T follicular helper cell (primary cell): ENCODE results near the gene STX18.
"Not testable (repeated sequence)": the region's sequence is repeated elsewhere in the genome, so short reads cannot be mapped to it uniquely, and the experiment has no call there.

Experiments
- DNase-seq: peaks from one replicate; pipeline ENCODE4 v3.0.0-alpha.2; 2020; ENCODE audit warnings: low read depth

The STX18 gene

GRCh38 chr4:4555916-4556315 is 14.1 kb upstream of the STX18 start:
- DNase-seq, result no peak

- DNase-seq, result no peak
These were observed 12.4 kb upstream of the STX18 start for GRCh38 chr4:4554234-4554633.

GRCh38 chr4:4552042-4552441 is 10.2 kb upstream of the STX18 start:
- DNase-seq, result not testable (repeated sequence)

DNA sequence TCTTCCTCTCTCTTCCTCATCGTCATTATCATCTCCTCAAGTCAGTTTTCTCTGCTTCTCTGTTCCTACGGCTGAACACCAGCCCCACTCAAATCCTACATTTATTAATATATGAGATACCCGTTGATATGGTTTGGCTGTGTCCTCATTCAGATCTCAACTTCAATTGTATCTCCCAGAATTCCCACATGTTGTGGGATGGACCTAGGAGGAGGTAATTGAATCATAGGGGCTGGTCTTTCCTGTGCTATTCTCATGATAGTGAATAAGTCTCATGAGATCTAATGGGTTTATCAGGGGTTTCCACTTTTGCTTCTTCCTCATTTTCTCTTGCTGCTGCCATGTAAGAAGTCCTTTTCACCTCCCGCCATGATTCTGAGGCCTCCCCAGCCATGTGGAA is 8.3 kb upstream of the STX18 start:
- not testable (repeated sequence) for DNase-seq

DNA sequence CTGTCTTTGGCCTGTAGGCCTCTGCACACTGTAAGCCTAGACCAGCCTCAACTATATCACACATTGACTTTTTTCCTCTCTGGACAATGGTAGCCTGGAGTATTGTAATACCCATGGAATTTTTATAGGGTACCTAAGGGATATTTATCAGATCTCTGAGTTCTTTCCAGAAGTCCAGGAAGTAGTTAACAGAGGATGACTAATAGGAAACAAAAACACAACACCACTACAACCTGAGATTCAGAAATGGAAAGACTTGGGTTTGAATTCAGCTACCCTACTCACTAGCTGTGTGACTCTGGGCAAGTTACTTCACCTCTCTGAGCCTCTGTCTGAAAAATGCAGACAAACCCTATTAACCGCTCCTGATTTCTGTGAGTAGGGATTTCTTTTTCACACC is 7.7 kb upstream of the STX18 start:
- DNase-seq, result no peak

DNA sequence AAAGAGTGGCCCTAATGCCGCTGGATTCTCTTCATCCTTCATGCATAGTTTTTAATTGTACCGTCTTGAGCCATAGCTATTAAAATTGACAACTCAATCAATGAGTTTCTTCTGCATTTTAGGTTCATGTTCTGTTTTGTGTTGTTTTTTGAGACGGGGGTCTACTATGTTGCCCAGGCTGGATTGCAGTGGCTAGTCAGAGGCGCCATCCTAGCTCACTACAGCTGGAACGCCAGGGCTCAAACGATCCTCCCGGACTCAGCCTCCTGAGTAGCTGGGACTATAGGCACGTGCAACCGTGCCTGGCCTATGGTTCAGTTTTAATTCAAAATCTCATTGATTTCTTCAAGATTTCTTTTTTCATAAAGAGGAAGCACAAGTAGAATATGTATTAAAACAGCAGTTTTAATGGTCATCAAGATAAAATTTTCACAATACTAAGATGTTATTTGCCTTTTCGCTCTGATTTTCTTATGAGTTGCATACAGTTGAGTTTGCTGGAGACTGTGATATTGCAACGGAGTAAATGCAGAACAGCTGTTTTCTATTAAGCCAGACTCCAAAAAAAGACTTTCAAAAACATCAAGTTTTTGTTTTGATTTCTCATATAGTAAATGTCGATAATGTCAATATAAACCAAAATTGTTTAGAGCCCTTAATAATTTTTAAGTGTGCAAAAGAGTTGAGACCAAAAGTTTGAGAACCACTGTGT is 1.1 kb upstream of the STX18 start:
- DNase-seq, result no peak

- DNase-seq, result no peak
These were observed 712 bp downstream of the STX18 start for GRCh38 chr4:4541040-4541631.

DNA sequence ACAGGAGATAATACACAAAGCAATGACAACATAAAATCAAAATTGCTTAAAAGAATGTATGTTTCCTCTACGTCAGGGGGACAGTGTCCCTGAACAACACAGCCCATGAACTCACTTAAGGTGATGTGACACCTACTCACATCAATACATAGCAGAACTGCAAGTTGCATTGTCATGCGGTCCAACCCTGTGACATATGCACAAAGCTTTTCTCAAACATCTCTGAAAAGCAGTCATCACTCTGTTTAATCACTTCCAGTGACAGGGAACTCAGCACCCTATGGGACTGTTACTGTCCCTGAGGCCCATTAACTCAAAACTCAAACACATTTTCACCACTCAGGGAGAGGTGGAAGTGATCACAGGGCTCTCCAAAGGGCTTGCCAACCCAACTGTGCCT is 2.4 kb downstream of the STX18 start:
- DNase-seq, result no peak

- DNase-seq, result no peak
These were observed 6.3 kb downstream of the STX18 start for GRCh38 chr4:4535590-4535989.

DNA sequence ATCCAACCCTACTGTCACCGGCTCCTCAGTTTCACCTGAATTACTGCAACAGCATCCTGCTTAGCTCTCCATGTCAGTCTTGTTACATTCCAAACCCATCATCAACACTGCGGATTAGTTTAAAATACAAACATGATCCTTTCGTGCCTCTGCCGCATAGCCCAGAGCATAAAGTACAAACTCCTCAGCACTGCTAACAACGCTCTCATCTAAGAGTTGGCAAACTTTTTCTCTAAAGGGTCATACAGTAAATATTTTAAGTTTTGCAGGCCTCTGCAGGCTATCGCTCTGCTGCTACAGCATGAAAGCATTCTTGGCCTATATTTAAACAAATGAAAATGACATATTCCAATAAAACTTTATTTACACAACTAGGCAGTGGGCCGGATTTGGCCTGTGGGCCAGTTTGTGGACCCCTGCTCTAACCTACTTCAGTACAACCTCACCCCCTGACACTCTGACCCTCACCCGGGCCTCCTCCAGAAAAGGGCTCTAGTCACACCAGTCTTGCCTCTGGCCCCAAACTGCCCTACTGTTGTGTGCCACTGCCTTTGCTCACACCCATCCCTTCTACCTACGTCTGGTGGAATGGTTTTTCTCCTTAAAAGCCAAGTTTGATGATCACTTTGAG is 7.2 kb downstream of the STX18 start:
- no peak for DNase-seq

DNA sequence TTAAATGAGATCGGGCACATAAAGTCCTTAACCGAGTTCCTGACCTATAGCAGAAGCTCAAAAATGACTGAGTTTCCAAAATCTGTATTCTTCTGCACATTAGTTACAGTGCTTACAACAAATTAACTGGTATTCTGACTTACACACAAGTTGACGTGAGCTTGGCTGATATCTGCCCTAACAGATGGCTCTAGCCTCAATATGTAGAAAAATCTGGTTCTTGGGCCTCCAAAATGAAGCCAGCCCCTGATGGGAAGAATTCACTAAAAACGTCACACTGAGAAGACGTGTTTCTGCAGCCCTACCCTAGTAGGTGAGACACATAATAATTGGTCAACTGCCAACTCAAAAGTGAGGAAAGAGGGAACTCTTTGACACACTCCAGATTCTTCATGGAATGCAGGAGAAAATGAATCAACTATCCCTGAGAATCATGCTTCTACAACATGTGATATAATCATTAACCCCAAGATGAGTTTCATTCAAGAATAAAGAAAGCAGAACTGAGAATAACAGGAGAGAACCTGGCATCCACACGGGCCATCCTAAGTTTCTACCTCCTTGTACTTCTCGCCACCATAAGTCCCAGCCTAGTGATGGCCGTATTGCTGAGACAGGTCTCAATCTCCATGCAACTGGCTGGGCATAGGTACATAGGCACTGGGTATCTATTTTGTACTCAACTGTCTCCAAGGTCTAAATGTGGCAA is 8.2 kb downstream of the STX18 start:
- no peak for DNase-seq

GRCh38 chr4:4532371-4533154 is 9.3 kb downstream of the STX18 start:
- DNase-seq, result no peak

- no peak for DNase-seq
These were observed 12.5 kb downstream of the STX18 start for GRCh38 chr4:4529392-4529791.

DNA sequence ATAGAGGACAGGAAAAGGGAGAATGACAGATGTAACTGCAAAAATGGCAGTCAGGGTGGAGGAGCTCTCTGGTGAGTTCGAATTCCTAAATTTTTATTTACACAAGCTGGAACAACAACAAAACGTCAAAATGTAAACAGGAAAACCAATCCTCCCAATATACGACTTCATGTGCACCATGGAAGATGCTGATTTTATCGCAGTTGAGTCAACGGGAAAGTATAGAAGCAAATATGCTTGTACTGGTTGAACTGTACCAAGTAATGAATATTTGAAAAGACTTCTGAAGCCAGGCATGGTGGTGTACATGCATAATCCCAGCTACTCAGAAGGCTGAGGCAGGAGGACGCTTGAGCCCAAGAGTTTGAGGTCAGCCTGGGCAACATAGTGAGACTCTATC is 15.4 kb downstream of the STX18 start:
- no peak for DNase-seq

DNA sequence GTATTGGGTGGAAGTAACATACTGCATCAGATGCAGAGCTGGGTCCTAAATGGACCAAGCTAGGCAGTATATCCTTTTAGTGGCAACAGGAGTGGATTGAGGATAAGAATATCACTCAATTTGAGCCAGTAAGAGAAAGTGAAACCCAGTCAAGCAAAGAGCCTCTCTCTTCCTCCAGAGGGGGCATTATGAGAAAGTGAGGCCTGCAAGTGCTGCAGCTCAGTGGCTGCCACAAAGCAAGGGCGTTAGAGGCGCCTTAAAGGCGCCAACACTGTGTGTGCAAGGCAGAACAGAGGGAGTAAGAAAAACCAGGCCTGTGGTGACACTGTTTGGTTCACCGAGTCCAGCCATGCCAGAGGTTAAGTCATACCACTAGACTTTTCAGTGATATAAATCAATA is 17.5 kb downstream of the STX18 start:
- no peak for DNase-seq

DNA sequence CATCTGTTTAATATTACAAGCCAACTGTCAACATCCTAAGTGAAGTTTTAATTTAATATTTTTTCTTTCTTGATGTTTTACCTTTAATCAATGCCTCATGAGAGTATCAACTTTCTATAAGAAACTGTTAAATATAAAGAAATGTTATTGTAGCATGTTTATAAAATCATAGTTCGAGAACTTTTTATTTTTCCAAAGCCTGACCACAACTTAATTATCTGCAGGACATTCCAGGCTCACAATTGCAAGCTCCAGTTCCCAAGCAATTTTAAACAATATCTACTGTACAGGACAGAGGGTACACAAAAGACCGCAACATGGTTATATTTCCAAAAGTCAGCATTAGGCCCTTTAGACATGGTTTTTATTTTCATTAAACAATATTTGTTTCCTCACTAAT is 20.1 kb downstream of the STX18 start:
- DNase-seq, result no peak

DNA sequence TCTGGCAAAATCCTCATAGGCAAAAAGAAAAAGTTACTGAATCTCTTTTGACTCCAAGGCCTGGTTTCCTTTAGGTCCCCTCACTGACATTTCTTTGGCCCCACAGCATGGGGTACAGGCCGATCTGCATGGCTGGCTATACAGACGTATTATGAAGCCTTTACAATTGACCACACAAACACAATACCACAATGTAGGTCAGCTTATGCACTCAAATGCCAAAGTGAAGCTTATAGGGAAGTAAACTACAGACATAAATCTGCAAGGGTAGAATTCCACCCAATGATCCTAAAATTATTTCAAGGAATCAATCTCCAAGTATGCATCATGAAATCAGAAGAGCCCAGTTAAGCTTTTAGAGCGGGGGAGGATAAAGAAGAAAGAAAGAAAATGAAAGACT is 20.7 kb downstream of the STX18 start:
- DNase-seq, result no peak

DNA sequence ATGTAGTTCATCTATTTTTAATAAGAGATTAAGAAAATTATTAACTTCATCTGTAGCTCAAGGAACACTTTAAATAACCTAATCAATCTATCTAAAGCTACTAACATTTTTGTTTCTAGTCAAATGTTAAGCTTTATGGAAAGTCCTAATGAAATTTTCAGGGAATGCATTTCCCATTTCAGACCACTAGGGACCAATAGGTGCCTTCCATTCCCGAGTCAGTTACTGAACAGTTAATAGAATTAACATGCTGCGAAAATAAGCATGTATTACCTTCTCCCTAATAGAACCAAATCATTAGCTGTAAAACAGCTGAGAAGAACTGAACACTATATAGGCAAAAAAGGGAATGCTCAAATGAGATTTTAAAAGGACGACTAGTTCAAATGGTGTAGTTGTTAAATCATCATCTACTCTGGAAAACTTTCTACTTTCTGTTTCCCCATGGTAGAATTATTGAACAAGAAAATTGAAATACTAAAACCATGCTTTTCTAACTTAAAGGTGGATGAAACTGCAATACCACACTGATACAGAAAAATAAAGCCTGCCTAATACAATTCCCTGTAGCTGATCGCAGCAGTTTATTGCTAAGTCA is 22.5 kb downstream of the STX18 start:
- no peak for DNase-seq

DNA sequence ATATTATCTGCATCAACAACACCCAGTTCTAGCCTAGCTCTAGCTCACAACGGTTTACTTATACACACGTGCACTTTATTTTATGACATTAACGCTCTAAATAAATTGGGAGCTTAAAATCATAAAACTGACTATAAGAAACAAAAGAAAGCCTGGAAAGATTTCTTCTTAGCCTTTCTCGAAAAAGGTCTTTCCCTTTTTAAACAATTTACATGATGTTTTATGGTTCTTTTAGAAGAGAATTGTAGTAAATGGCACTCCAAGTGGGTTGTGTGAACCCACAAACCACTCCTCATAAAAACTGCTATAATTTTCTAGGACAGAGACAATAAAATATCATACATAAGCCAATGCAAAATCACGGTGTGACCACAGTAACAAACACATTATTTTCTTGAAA is 23.1 kb downstream of the STX18 start:
- no peak for DNase-seq

DNA sequence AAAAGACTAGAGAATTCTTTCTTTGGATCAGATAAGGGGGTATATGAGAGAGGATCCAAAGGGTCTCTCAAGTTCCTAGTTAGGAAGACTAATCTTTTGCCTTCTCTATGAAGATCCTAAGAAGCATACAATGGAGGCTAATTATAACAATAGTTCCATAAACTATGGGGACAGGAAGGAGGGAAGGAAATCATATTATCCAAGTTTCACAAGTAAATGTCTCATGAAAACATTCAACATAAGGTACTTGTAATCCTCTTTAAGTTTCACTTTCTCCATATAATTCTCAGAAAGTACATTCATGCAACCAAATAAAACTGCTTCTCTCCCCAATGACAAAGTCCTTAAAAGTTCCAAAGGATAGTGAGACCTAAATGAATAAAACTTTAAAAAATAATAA is 27.1 kb downstream of the STX18 start:
- DNase-seq, result no peak

DNA sequence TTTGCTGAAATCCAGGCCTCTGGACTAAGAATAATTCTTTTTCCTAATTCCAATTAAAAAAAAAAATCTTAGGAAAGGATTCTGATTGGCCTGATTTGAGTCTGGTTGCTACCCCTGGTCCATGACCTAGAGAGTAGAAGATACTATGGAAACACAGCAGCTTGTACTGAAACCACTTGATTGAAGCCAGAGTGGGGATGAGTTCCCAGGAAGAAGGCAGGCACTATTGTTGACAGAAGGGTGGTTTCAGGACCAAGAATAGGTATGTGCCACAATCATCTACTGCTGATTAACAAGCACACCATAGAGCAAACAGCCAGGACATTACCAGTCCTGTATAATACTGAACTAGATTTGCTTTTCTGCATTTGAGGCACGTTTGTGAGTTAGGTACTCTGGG is 29.6 kb downstream of the STX18 start:
- DNase-seq, result no peak

DNA sequence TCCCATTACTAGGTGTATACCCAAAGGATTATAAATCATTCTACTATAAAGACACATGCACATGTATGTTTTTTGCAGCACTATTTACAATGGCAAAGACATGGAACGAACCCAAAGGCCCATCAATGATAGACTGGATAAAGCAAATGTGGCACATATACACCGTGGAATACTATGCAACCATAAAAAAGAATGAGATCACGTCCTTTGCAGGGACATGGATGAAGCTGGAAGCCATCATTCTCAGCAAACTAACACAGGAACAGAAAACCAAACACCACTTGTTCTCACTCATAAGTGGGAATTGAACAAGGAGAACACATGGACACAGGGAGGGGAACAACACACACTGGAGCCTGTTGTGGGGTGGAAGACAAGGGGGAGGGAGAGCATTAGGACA is 31.2 kb downstream of the STX18 start:
- DNase-seq, result not testable (repeated sequence)
